ACHN (cell line): ENCODE data around the gene FAF1.

Source experiments
- DNase-seq: peaks from one replicate; pipeline ENCODE4 v3.0.0-alpha.2; 2015
- in situ Hi-C: cut with HindIII; loops from 2 replicates; pipeline ENCODE4 v1.10.0; 2017; ENCODE audit warnings: low sequenced_read_pairs, low pct_ligation_motif_present, low pct_unique_long_range_greater_than_20kb

Gene FAF1

DNA sequence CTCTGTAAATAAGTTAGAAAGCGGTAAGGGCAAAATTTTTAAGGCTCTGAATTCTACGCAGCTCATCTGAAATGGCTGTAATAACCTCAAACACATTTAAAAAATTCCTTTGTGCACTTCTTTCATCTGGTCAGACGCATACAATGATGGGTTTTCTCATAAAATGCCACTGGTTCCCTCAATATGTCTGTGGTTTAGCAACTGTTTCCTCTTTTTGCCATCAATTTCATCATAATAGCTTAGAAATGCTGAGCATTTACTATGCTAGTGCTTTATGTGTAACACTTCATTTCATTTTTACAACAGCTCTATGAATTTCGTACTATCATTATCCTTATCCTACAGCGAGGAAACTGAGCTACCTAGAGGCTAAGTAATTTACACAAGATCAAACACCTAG lies 501.6 kb downstream of the FAF1 start:
- in situ Hi-C loops = no loop called here
- DNase-seq = no peak

DNA sequence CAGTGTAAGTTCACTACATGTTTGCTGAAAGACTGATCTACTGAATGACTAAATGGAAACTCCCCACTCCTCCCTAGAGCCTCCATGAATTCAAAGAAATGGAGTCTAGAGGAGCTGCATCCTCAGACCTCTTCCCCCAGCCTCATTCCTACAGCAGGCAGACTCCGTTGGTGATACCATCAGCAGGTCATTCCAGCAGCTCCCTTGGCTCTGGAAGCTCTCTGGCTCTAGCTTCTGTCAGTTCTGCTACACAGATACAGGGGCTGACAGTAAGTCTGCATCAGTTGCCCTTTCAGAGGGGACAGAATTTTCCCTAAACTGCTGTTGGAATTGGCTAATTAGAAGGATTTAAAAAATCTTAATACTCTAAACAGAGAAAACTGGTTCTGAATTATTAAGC lies 505.2 kb downstream of the FAF1 start:
- in situ Hi-C loops = no loop called here
- DNase-seq = no peak

DNA sequence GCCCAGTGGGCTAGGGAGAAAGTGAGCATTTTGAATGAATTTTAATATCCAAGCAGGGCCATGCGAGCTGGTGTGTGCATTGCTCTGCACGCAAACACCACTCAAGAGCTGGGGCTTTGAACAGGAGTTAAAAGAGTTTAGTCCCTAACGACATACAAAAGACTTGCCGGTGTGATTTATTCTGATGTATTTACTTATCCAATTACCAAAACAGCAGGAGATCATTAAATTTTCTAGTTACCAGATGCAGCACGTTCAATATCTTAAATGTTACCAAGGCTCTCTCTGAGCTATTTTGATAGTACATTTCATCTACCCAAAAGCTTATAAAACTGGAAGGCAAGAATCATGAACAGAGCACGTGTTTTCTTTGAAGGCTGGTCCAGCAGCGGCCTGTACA lies 506.8 kb downstream of the FAF1 start:
- DNase-seq = no peak
- in situ Hi-C loops = no loop called here

DNA sequence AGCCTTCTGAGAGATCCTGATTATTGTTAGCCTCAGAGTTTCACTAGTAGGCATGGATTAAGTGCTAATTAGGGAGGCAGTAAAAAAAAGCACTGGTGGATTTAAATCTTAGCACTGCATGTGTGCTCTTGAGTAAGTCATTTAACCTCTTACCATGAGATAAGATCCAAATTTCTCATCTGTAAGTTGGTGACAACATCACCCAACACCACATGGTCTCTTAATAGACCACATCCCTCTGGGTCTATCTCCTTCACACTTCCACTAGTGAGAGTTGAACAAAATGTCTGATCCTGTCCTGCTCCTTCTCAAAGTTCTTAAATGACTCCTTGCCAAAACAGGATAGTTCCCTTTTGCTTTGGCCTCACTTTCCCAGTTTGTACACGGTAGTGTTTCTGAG lies 507.4 kb downstream of the FAF1 start:
- DNase-seq = no peak
- in situ Hi-C loops = no loop called here

DNA sequence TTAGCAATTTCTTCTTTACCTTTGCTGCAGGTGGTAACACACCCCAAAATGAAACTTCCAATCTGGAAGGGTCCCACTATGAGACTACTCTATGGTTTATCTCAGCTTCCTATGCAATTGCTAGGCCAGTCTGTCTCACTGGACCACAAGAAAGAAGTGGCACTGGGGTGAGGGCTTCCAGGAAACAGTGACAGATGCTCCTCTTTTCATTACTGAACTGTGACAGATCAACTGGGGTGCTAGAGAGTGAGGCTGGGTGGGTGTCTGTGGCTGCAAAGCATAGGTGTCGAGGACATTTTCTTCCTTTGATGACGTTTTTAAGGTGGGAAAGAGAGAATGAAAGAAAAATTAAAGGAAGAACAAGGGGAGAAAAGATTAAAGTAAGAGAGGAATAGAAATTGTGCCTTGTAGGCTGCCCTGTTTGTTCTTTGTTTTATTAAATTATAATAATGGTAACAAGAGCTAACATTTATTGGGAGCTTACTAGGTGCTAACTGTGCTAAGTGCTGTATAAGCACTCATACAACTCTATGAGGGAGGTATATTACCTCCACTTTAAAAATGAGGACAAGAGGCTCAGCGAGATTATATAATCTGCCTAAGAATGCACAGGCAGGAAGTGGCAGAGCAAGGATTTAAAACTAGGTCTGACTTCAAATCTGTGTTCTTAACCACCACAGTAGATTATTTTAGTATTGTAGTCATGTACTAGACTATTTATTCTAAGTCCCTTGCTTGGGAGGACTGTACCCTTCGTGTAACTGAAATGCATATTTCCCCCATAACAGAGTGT lies 509.0 kb downstream of the FAF1 start:
- in situ Hi-C loops = no loop called here
- DNase-seq = no peak

DNA sequence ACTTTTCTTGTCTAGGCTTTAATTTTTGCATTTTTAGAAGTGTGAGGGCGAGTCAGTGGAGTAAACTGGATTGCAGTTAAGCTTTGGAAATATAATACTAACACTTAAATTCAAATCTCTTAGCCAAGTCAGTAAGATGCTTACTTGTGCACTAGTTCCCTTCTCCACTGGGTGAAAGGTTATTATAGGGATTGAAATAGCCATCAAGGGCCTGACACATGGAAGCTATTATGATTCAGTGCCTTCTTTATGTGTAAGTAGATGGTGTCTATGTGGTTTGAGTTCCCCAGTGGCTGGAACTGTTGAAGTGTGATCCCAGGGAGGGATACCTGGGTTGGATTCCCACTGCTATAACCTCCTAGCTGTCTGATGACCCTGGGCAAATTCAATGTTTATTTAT lies 512.1 kb downstream of the FAF1 start:
- in situ Hi-C loops = no loop called here
- no peak for DNase-seq

DNA sequence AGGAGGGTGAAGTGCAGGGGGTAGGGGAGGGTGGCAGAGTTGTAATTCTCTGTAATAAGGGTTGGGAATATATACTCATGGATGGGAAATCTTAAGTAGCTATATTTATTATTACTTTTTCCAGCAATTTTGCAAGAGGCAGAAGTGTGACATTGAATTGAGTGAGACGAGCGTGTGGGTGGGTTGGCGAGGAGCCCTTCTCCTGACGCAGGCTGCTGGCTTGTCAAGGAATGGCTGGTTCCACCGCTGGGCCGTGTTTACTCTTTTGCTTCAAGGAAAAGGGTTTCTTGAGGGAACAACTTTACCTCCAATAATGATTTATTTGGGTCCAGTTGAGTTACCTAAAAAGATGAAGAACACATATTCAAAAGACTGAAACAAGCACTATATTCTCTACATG lies 518.9 kb downstream of the FAF1 start:
- in situ Hi-C loops = no loop called here
- DNase-seq = no peak

DNA sequence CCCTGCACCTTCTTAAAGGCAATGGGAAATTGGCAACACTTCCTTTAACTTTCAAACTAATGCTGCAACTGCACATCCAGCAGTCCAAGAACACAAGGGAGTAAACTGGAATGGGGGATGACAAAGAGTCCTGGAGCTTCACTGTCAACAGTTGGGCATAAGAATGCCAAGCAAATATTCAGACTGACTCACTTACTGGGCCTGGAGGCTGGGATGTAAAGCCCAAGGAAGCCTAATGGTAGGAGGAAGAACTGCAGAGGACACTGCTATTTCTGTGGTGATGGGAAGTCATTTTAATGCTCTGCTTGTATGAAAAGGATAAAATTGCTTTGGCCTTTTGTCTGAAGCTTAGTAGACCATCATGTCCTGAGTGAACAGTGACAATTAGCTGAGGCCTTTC lies 521.1 kb downstream of the FAF1 start:
- in situ Hi-C loops = no loop called here
- DNase-seq = no peak

DNA sequence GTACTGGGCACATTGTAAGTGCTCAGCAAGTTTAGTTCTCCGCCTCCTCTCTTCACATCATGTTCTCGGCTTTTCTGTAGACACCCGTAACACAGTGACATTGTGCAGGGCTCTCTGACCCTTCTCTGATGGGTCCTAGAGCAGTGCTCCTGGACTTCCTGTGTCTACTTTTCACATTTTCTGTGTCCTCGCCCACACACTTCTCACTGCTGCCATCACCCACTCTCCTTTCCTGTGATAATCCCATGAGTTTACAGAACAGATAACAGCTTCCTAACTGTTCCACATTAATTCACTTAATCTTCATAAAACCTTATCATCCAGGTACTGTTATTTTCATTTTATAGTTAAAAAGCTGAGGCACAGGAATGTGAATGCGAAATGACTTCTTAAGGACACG lies 523.6 kb downstream of the FAF1 start:
- in situ Hi-C loops = no loop called here
- DNase-seq = no peak

DNA sequence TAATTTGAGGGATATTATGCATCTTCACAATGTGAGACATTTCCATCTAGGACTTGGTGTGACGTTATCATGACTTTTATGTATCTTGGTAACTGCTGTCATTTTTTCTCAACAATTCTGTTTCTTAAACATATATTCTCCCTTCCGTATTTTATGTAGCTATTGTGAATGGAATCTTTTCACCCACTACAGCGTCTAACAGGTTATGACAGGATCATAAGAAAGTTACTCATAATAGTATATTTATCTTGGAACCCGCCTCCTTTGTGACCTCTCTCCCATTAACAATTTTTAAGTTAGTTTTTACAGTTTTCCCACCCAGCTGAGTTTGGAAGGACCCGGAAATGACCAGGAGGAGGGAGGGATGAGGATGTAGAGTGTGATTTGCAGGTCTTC lies 530.1 kb downstream of the FAF1 start:
- DNase-seq = no peak
- in situ Hi-C loops = no loop called here

DNA sequence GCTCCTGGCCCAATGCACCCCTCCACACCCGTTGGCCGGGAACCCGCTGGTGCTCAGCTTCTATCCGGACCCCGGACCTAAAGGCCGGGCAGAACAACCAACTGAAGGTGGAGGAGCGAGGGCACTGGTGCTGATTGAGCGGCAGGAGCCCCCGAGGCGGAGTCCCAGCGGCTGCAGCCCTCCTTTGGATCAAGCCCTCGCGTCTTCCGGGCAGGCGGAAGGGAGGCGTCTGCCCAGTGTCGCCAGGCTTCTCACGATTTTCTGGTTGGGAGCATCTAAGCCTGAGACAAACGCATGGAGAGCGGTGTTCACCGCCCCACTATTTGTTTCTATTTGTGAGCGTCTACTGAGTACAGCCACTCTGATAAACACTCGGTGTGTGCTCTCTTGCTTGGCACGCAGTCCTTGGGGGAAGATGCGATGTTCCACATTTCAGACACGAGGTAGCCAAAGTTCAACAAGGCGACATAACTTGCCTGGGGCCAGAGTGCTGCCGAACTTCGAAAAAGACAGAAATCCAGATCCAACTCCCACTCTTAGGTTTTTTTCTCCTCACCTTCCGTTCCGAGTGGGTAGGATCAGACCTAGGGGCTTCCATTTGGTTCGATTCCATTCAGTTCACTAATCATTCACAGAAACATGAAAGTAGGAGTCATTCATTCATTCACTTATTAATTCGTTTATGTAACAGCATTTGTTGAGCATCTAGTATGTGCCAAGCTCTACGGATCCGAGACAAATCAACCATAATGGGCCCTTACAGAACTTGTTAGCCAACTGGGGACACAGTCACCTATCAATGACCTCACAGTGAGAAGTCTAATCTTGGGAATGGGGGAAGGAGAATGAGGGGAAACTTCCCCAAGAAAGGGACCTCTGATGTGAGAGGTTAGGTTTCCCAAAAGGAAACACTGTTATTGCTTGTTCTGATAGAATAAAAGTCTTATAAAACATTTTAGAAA lies 532.0 kb downstream of the FAF1 start:
- in situ Hi-C loops = no loop called here
- DNase-seq = no peak

DNA sequence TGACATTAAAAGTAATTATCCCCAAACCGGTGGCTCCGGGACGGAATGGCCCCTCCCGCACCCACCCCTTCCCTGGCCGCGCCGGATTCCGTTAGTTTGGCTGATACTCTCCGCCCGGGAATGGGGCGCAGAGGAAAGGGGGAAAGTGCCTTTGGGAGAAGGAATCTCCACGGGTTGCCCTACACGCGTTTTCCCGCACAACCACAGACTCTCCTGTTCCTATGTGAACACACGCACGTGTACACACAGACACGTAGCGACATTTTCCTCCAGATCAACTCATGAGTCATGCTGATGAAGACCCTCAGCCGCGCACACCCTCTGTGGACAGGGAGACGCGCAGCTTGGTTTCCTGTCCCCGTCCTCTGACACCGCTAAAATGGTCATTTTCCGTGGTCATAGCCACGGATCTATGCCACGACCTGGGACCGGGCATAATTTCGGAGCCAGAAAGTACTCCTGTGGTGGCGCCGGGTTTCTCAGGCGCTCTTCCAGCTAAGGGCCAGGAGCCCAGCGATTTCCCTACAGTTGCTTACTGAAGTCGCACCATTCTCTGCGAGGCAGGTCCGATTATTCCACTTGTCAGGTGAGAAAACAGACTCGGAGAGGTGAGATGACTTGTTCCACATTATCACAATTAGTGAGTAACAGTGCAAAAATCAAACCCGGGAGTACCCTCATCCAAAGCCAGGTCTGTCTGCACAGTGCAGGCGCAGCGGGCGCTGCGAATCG lies 532.8 kb downstream of the FAF1 start:
- in situ Hi-C loops = no loop called here

DNA sequence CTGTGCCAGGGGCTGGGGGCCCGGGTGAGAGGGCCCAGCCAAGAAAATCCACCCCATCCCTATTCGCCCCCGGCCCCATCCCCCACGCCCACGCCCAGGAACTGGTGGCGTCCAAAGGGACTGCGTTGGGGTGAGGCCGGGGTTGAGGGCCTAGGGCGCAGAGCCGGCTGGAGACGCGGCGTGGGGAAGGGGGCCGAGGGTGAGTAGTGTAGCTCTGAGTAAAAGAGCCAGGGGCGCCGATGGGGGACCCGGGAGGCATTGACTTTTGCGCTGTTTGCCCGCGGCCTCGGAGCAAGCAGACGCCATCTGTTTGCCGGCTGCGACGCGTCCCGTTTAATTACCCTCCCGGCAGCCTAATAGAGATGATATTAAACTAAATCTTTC lies 533.4 kb downstream of the FAF1 start:
- DNase-seq = no peak
- in situ Hi-C loops = no loop called here

More for the DNA sequence above, 532.8 kb downstream of the FAF1 start:
- DNase-seq = no peak

DNA sequence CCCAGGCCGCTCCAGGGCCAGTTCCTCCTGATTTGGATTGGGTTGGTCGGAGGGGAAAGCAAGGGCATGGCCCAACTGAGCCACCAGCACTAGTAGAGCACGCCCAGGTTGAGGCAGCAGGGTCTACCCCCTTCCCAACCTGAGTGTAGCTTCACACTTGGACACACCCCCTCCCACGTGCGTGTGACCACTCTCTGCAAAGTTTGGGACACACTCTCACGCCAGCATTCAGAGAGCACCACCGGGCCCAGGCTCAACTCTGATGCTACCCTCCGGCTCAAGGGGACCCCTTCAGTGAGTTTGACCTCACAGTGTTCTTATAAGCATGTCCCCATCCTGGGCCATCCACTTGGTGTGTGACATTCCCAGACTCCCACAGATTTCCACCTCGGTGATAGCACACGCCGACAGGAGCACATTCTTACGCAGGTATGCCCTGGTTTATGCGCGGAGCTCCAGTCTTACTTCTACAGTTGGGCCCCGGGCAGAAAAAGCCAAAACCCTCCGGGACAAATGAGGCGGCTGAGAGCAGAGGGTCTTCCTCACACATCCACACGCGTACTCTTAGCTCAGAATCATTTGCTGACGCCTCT lies 533.9 kb downstream of the FAF1 start:
- DNase-seq = no peak
- in situ Hi-C loops = no loop called here

DNA sequence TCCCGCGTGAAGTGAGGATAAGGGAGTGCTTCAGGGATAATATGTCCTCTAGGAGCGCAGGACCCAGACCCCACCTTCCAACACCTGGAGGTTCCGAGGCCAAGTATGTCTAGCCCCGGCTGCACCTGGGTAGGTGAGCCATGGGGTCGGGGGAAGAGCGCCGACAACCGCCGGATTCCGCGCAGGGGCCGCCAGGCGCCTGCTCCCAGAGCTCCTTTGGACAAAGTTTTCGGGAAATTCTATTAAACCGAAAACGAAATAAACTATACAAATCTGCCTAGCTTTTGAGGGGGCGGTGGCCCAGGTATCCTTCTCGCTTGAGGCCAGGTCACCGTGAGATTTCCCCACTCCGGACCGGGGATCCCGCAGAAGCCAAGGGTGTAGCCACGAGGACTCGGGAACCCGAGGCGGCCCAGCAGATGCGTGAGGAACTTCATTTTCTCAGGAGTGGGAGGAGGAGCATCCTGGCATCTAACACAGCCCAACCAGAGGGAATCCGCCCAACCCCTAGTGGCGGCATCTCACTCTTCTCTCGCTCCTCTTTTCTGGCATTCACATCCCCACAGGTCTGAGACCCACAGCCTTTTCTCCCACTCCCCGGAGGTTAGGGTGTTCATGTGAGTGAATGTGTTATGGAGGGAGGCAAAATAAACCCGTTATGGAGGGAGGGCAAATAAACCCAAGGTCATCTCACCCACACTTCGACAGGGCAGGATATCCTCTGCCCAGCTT lies 534.5 kb downstream of the FAF1 start:
- DNase-seq = no peak
- in situ Hi-C loops = no loop called here

DNA sequence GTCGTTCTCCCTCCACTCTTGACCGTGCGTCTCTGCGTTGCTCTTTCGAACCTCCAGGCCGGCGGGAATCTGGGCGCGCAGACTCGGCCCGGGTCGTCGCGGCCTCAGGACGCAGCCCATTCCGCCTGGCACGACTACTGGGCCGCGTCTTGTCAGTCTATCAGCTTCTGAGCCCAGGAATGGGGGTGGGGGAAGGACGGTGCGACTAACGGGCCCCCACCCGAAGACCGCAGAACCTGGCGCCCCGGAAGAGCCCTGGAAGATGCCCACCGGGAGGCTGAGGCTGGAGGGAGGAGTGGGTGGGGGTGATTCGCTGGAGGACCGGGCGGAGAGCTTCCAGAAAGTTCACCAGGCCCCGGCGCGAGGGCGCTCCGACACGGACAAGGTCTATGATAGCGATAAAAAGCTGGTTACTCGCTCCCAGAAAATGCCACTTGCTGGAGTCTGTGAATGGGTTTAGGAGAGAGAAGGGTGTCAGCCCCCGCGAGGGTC lies 535.1 kb downstream of the FAF1 start:
- no peak for DNase-seq
- in situ Hi-C loops = no loop called here

DNA sequence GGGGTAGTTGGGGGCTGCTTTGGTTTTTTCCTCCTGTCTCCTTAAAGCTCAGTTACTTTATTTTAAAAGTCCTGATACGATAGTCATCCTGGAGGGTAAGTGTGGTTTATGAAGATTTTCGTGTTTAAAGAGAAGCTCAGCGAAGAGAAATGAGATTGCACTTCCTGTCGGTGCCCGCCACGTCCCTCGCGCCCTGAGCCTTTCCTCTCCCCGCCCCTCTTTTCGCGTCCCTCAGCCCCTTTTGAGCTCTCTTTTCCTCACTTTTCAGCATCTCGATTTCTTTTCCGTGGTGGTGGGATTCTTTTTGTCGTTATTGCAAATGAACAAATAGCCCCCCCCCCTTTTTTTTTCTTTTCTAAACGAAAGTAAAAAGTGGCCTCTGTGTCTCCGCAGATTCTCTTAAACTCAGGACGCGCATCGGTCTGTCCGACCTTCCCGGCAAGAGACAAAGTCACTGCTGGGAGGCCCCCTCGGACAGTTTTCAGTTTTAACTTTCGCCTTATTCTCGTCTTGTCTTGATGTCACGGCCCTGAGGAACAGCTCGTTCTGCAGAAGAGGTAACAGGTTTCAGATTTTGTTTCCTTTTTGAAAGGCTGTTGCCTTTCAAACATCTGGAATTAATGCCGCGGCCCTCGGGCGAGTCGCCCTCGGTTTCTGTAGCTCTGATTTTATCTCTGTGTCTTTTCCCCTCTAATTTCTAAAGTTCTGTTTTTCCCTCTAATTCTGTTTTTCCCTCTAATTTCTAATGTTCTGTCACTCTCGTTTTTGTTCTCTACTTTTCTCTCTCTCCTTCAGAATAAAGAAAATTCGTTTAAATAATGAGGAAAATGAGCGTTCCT lies 535.8 kb downstream of the FAF1 start:
- in situ Hi-C loops = no loop called here
- no peak for DNase-seq
